DOHH2 (cell line): ENCODE data around the gene C1QTNF1.

Source experiments
- H3F3A ChIP-seq: fragments of 200-600 bp; sonication (generic), shearing (Covaris generic); 2 replicates; pipeline ENCODE4 v1.6.0; 2016; ENCODE audit warnings: antibody characterized with exemption, mild to moderate bottlenecking; ENCODE audit not compliant: control insufficient read depth, insufficient read depth
- H3K27ac ChIP-seq: fragments of 200-600 bp; sonication (generic); 2 replicates; pipeline ENCODE4 v1.5.1; 2014; ENCODE audit warnings: low read depth, mild to moderate bottlenecking, low read length, moderate library complexity
- H3K27me3 ChIP-seq: fragments of 200-600 bp; sonication (generic); 2 replicates; pipeline ENCODE4 v1.6.1; 2014; ENCODE audit warnings: mild to moderate bottlenecking, low read length, mixed read lengths; ENCODE audit not compliant: control insufficient read depth
- H3K36me3 ChIP-seq: fragments of 200-600 bp; sonication (generic); 2 replicates; pipeline ENCODE4 v1.6.1; 2014; ENCODE audit warnings: mild to moderate bottlenecking, low read length, moderate library complexity, mixed read lengths; ENCODE audit not compliant: control insufficient read depth
- H3K4me1 ChIP-seq: fragments of 200-600 bp; sonication (generic); 2 replicates; pipeline ENCODE4 v1.6.1; 2014; ENCODE audit warnings: mild to moderate bottlenecking, low read length, mixed read lengths; ENCODE audit not compliant: control insufficient read depth
- H3K4me2 ChIP-seq: fragments of 200-600 bp; sonication (generic); 2 replicates; pipeline ENCODE4 v1.6.0; 2014; ENCODE audit warnings: mild to moderate bottlenecking, low read length, moderate library complexity
- H3K4me3 ChIP-seq: fragments of 200-600 bp; sonication (generic); 2 replicates; pipeline ENCODE4 v1.5.1; 2014; ENCODE audit warnings: mild to moderate bottlenecking, low read length, mixed read lengths
- H3K79me2 ChIP-seq: fragments of 200-600 bp; sonication (generic); 2 replicates; pipeline ENCODE4 v1.6.1; 2014; ENCODE audit warnings: mild to moderate bottlenecking, low read length, mixed read lengths; ENCODE audit not compliant: control insufficient read depth
- H3K9me2 ChIP-seq: fragments of 200-600 bp; sonication (generic); replicated peaks from 2 replicates; pipeline ENCODE4 v1.6.1; 2014; ENCODE audit warnings: mild to moderate bottlenecking, low read length, mixed read lengths; ENCODE audit not compliant: control insufficient read depth
- H3K9me3 ChIP-seq: fragments of 200-600 bp; sonication (generic); 2 replicates; pipeline ENCODE4 v1.6.1; 2014; ENCODE audit warnings: antibody characterized with exemption, low read length, mixed read lengths; ENCODE audit not compliant: control insufficient read depth, insufficient read depth
- H4K20me1 ChIP-seq: fragments of 200-600 bp; sonication (generic); 2 replicates; pipeline ENCODE4 v1.6.0; 2014; ENCODE audit warnings: low read depth, mild to moderate bottlenecking, antibody characterized with exemption, low read length, moderate library complexity; ENCODE audit not compliant: control insufficient read depth, insufficient read depth
- CTCF ChIP-seq: fragments of 200-600 bp; sonication (generic); IDR thresholded peaks from one replicate; pipeline ENCODE4 v1.5.1; 2014; ENCODE audit warnings: antibody characterized with exemption, mild to moderate bottlenecking, low read depth, low read length; ENCODE audit not compliant: poor library complexity, severe bottlenecking
- EZH2phosphoT487 ChIP-seq: fragments of 200-600 bp; sonication (generic); IDR thresholded peaks from 2 replicates; pipeline ENCODE4 v1.6.1; 2017; ENCODE audit warnings: borderline replicate concordance, mild to moderate bottlenecking, antibody characterized with exemption, low read length, moderate library complexity, mixed read lengths

Gene C1QTNF1

DNA sequence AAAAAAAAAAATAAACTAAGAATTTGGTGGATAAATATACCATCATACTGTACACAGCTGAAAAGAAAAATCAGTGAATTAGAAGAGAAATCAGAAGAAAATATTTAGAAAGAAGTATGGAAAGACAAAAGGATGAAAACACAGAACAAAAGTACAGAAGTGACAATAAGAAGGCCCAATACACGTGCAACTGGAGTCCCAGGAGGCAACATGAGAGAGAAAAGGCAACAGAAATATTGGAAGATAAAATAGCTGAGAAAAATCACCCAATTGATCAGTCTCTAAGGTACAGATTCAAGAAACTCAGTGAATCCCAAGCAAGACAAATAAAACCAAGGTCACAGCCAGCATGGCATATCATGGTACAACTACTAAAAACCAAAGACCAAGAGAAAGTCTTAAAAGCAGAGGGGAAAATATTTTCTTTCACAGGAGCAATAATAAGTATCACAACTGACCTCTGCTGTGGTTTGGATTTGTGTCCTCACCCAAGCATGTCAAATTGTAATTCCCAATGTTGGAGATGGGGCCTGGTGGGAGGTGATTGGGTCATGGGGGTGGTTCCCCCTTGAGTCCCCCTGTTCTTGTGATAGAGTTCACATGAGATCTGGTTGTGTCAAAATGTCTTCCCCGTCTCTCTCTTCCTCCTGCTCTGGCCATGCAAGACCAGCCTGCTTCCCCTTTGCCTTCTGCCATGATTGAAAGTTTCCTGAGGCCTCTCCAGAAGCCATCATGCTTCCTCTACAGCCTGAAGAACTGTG, 30.4 kb downstream of the C1QTNF1 start:
- Histone ChIP-seq H3K9me2 (no peaks in the 10 kb centered on the region), H3K79me2 (no peaks in the 10 kb centered on the region), H3F3A (no peaks in the 10 kb centered on the region), H3K36me3 (no peaks in the 10 kb centered on the region), H3K4me3 (no peak overlapping the region), H3K4me2 (no peak overlapping the region), H4K20me1 (no peaks in the 10 kb centered on the region), H3K27me3 (0 out of 2 replicates have a peak, but pooled peaks cover 2% of the 10 kb centered on the region), H3K27ac (no peak overlapping the region), H3K4me1 (no peaks in the 10 kb centered on the region), H3K9me3 (no peaks in the 10 kb centered on the region)
- TF ChIP-seq CTCF (no peak), EZH2phosphoT487 (no peak)

GRCh38 chr17:79055197-79055596, 31.2 kb downstream of the C1QTNF1 start:
- Histone ChIP-seq H3K27ac (no peak overlapping the region), H3K4me2 (no peak overlapping the region), H3K4me3 (no peak overlapping the region), H3K9me3 (no peaks in the 10 kb centered on the region), H3K27me3 (0 out of 2 replicates have a peak, but pooled peaks cover 2% of the 10 kb centered on the region), H3K4me1 (no peaks in the 10 kb centered on the region), H3K9me2 (no peaks in the 10 kb centered on the region), H3K79me2 (no peaks in the 10 kb centered on the region), H3K36me3 (no peaks in the 10 kb centered on the region), H3F3A (no peaks in the 10 kb centered on the region), H4K20me1 (no peaks in the 10 kb centered on the region)
- TF ChIP-seq EZH2phosphoT487, result no peak
- no peak for TF ChIP-seq CTCF

- Histone ChIP-seq H3K79me2 (no peaks in the 10 kb centered on the region), H3K9me3 (no peaks in the 10 kb centered on the region), H3K36me3 (no peaks in the 10 kb centered on the region), H3K27ac (no peak overlapping the region), H3K4me2 (no peak overlapping the region), H4K20me1 (no peaks in the 10 kb centered on the region), H3K9me2 (no peaks in the 10 kb centered on the region), H3F3A (no peaks in the 10 kb centered on the region), H3K27me3 (0 out of 2 replicates have a peak, but pooled peaks cover 2% of the 10 kb centered on the region), H3K4me3 (no peak overlapping the region), H3K4me1 (no peaks in the 10 kb centered on the region)
- TF ChIP-seq EZH2phosphoT487, result no peak
Observed at GRCh38 chr17:79057737-79058385, 33.9 kb downstream of the C1QTNF1 start.

DNA sequence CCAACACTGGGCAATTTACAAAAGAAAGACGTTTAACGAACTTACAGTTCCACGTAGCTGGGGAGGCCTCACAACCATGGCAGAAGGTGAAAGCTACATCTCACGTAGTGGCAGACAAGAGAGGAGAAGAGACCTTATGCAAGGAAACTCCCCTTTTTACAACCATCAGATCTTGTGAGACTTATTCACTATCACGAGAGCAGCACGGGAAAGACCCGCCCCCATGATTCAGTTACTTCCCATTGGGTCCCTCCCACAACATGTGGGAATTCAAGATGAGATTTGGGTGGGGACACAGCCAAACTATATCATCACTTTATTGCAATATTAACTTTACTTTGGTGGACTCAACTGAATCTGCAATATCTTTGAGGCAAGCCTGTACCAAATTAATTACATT, 38.7 kb downstream of the C1QTNF1 start:
- TF ChIP-seq CTCF, result no peak
- no peak for TF ChIP-seq EZH2phosphoT487
- H3K4me2 ChIP-seq, result no peak overlapping the region
- no peaks in the 10 kb centered on the region for H3K4me1 ChIP-seq
- no peaks in the 10 kb centered on the region for H3K79me2 ChIP-seq
- 0 out of 2 replicates have a peak, but pooled peaks cover 2% of the 10 kb centered on the region for H3K27me3 ChIP-seq
- no peak overlapping the region for H3K27ac ChIP-seq
- H3K36me3 ChIP-seq, result no peaks in the 10 kb centered on the region
- no peaks in the 10 kb centered on the region for H3K9me3 ChIP-seq
- no peaks in the 10 kb centered on the region for H3F3A ChIP-seq
- no peak overlapping the region for H3K4me3 ChIP-seq
- no peaks in the 10 kb centered on the region for H4K20me1 ChIP-seq
- H3K9me2 ChIP-seq, result no peaks in the 10 kb centered on the region
